ENCODE results near the gene NPM1.
"Not testable (repeated sequence)": the region's sequence is repeated elsewhere in the genome, so short reads cannot be mapped to it uniquely, and the experiment has no call there.

GRCh38 chr5:171363249-171363648, 24.4 kb upstream of the NPM1 start:
- not testable (repeated sequence) for TF ChIP-seq CTCF (conservative IDR thresholded peaks at IDR 0.05; ENCODE audit: low read depth, low read length); EZH2phosphoT487 (IDR thresholded peaks at IDR 0.05; ENCODE audit: borderline replicate concordance, low read length)
